22Rv1 (cell line): ENCODE measurements around the gene CD74.

Experiments used
- ZFX ChIP-seq: fragments of 450-650 bp; IDR thresholded peaks from 2 replicates; pipeline ENCODE4 v1.6.1; 2017; ENCODE audit warnings: antibody characterized with exemption, borderline replicate concordance
- TF ChIP-seq, protein P1 (sequence below): fragments of 450-650 bp; IDR thresholded peaks from 2 replicates; pipeline ENCODE4 v1.5.1; 2017; ENCODE audit warnings: mild to moderate bottlenecking

GRCh38 chr5:150428978-150429377 is 16.3 kb upstream of the CD74 start:
- TF ChIP-seq, protein P1, sequence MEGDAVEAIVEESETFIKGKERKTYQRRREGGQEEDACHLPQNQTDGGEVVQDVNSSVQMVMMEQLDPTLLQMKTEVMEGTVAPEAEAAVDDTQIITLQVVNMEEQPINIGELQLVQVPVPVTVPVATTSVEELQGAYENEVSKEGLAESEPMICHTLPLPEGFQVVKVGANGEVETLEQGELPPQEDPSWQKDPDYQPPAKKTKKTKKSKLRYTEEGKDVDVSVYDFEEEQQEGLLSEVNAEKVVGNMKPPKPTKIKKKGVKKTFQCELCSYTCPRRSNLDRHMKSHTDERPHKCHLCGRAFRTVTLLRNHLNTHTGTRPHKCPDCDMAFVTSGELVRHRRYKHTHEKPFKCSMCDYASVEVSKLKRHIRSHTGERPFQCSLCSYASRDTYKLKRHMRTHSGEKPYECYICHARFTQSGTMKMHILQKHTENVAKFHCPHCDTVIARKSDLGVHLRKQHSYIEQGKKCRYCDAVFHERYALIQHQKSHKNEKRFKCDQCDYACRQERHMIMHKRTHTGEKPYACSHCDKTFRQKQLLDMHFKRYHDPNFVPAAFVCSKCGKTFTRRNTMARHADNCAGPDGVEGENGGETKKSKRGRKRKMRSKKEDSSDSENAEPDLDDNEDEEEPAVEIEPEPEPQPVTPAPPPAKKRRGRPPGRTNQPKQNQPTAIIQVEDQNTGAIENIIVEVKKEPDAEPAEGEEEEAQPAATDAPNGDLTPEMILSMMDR, result no peak
- TF ChIP-seq ZFX, result no peak
